Pancreas (tissue), 10 donors: ENCODE results near the gene IL17RD. TPM values are rescaled to one million over a fixed set of nuclear protein-coding genes. Genes with fewer than 3 reads are reported as not detected.

Experiments
- ATAC-seq, 4 donors: fragments of 200-7000 bp; cut with Tn5 transposase; one replicate each; pipeline versions ENCODE4 v1.8.0 to v1.9.1; 2020; ENCODE audit warnings: mild to moderate bottlenecking in 4 of 4, moderate library complexity in 4 of 4
- DNase-seq, 6 donors: peaks; one replicate each; pipeline ENCODE4 v3.0.0-alpha.2; 2020
- FAIRE-seq: peaks from 2 replicates; lab custom pipeline; 2012; peaks lifted over from hg19 to GRCh38; lab: Jason Lieb, UNC
- H3K27ac ChIP-seq, 4 donors: fragments of 200-600 bp; sonication (generic); 1 replicate in 3 of 4; 2 replicates in 1 of 4; pipeline versions ENCODE4 v1.5.0 to v1.8.0; 2020
- H3K27me3 ChIP-seq, 4 donors: fragments of 200-600 bp; one replicate each; pipeline ENCODE4 v1.8.0; 2021
- H3K36me3 ChIP-seq, 3 donors: fragments of 200-600 bp; sonication (generic) in 1 of 3; one replicate each; pipeline versions ENCODE4 v1.5.0 to v1.8.0; 2020 to 2021
- H3K4me1 ChIP-seq, 3 donors: fragments of 200-600 bp; one replicate each; pipeline ENCODE4 v1.8.0; 2021
- H3K4me3 ChIP-seq, 4 donors: fragments of 200-600 bp; sonication (generic) in 2 of 4; one replicate each; pipeline versions ENCODE4 v1.5.0 to v1.8.0; 2020 to 2021
- H3K9me3 ChIP-seq, 4 donors: fragments of 200-600 bp; one replicate each; pipeline ENCODE4 v1.8.0; 2021
- CTCF ChIP-seq, 4 donors: fragments of 200-600 bp; sonication (generic) in 3 of 4; IDR thresholded peaks; one replicate each; pipeline versions ENCODE4 v1.5.0 to v1.8.0; 2021; ENCODE audit warnings: antibody characterized with exemption in 4 of 4
- WGBS, 2 donors: extraction: QIAGEN DNeasy Blood & Tissue Kit; methylation state at CpG; one replicate each; pipeline ENCODE4 v1.1.7; 2013; 5-methylcytosine and 5-hydroxymethylcytosine counted together
- intact Hi-C, 3 donors: fragments of 100-400 bp; cut with DNase I; formaldehyde crosslinking; loops; one replicate each; pipeline versions ENCODE4 v1.11.1 to v1.14.2; 2022
- polyA plus RNA-seq, 2 donors: library from polyadenylated mRNA; stranded (reverse); fragments of 200-250 nt; gene quantifications; one replicate each; pipeline ENCODE4 v1.2.3, GENCODE V29; 2013
- total RNA-seq, 6 donors: library from RNA; stranded (reverse); fragmentation: NEBNext Ultra II Directional in 4 of 6; extraction: Animal tissue kit (Norgen Biotek cat#: 25700) in 4 of 6; gene quantifications; one replicate each; pipeline versions ENCODE4 v1.2.1 to v1.2.4, GENCODE V29; 2021 to 2023
- donor health status: healthy with polysubstance abuse.
- donor health status: DM: no; HTN: no; CAD: no; lungs with moderate emphysema.
- donor health status: DM: no; HTN: no; CAD: no.
- donor health status: control.
- donor health status: control.
- donor health status: Bipolar disorder and iron deficiency.
- donor health status: DM: yes; HTN: yes; CAD: no.
- donor health status: DM: no; HTN: no; CAD: no.
- donor health status: DM: no; HTN: no; CAD: no.
- donor health status: DM: yes; HTN: yes; CAD: no.

Gene IL17RD
- total and polyA plus RNA-seq, 8 donors, result 0.42 to 3.9 (median 1.9) TPM

GRCh38 chr3:57073628-57074027 lies 91.5 kb downstream of the IL17RD start:
- Histone ChIP-seq H3K4me1 (peaks cover 0 to 5% (median 0%) of the 10 kb centered on the region in 3 donors), H3K27ac (no peak overlapping the region), H3K9me3 (no peaks in the 10 kb centered on the region), H3K27me3 (no peaks in the 10 kb centered on the region), H3K36me3 (no peaks in the 10 kb centered on the region), H3K4me3 (no peak overlapping the region)
- intact Hi-C loops, result no loop called here
- DNase-seq, result peak in 2 of 6 donors; percentile 34 to 63
- FAIRE-seq, result no peak
- no peak for ATAC-seq
- TF ChIP-seq CTCF (IDR thresholded peaks at IDR 0.05), result no peak
- 79 to 86% methylated on average over 3 of the region's 3 CpGs for WGBS, 2 donors

GRCh38 chr3:57069503-57069902 lies 95.7 kb downstream of the IL17RD start:
- ATAC-seq (no peak), DNase-seq (no peak), FAIRE-seq (no peak)
- intact Hi-C loops, result no loop called here
- Histone ChIP-seq H3K36me3 (no peaks in the 10 kb centered on the region), H3K4me1 (peaks cover 0 to 6% (median 0%) of the 10 kb centered on the region in 3 donors), H3K4me3 (no peak overlapping the region), H3K9me3 (no peaks in the 10 kb centered on the region), H3K27ac (no peak overlapping the region), H3K27me3 (no peaks in the 10 kb centered on the region)
- TF ChIP-seq CTCF (IDR thresholded peaks at IDR 0.05), result no peak
- 72 to 90% methylated on average over 5 to 6 of the region's 6 CpGs for WGBS, 2 donors

GRCh38 chr3:57068437-57069089 lies 96.6 kb downstream of the IL17RD start:
- FAIRE-seq, result no peak
- no peak overlapping the region for H3K4me3 ChIP-seq
- WGBS, 2 donors, result 71 to 73% methylated on average over 11 of the region's 11 CpGs

GRCh38 chr3:57066471-57066870 lies 98.7 kb downstream of the IL17RD start:
- intact Hi-C loops, result no loop called here
- no peak overlapping the region for H3K4me3 ChIP-seq
- no peaks in the 10 kb centered on the region for H3K27me3 ChIP-seq
- peaks cover 0 to 6% (median 0%) of the 10 kb centered on the region in 3 donors for H3K4me1 ChIP-seq
- DNase-seq (no peak), FAIRE-seq (no peak), ATAC-seq (no peak)
- TF ChIP-seq CTCF (IDR thresholded peaks at IDR 0.05), result no peak
- no peaks in the 10 kb centered on the region for H3K9me3 ChIP-seq
- no peaks in the 10 kb centered on the region for H3K36me3 ChIP-seq
- no peak overlapping the region for H3K27ac ChIP-seq
- 95 to 96% methylated on average over 6 of the region's 6 CpGs for WGBS, 2 donors

More at GRCh38 chr3:57068437-57069089, 96.6 kb downstream of the IL17RD start:
- TF ChIP-seq CTCF (IDR thresholded peaks at IDR 0.05), result no peak
- Histone ChIP-seq H3K4me1 (peaks cover 0 to 6% (median 0%) of the 10 kb centered on the region in 3 donors), H3K27me3 (no peaks in the 10 kb centered on the region), H3K36me3 (no peaks in the 10 kb centered on the region), H3K27ac (peak overlapping the region in 2 of 4 donors; percentile 29 to 42), H3K9me3 (no peaks in the 10 kb centered on the region)
- intact Hi-C loops, result no loop called here
- DNase-seq (peak in 2 of 6 donors; percentile 5 to 21), ATAC-seq (peak in 3 of 4 donors; percentile 75 to 90 (median 88))

- no peak overlapping the region for H3K27ac ChIP-seq
- no peaks in the 10 kb centered on the region for H3K27me3 ChIP-seq
- no peak for TF ChIP-seq CTCF (IDR thresholded peaks at IDR 0.05)
- FAIRE-seq, result no peak
- no peak for DNase-seq
- no peaks in the 10 kb centered on the region for H3K36me3 ChIP-seq
- no peak for ATAC-seq
- 89 to 92% methylated on average over 3 of the region's 3 CpGs for WGBS, 2 donors
- H3K4me1 ChIP-seq, result peaks cover 0 to 8% (median 0%) of the 10 kb centered on the region in 3 donors
- intact Hi-C loops, result no loop called here
- H3K4me3 ChIP-seq, result no peak overlapping the region
- H3K9me3 ChIP-seq, result no peaks in the 10 kb centered on the region
Measured at GRCh38 chr3:57065588-57065987, 99.6 kb downstream of the IL17RD start.
